IMR-90 (cell line): ENCODE results near the gene ALG1. TPM values are rescaled to one million over a fixed set of nuclear protein-coding genes. Genes with fewer than 3 reads are reported as not detected.

ENCODE experiments used
- ATAC-seq: fragments of 200-7000 bp; cut with Tn5 transposase; 2 replicates; pipeline ENCODE4 v1.9.1; 2020; ENCODE audit warnings: low read depth, mild to moderate bottlenecking, moderate library complexity
- BruUV-seq: library from RNA; stranded (reverse); fragments of 400-500 nt; replicated peaks from 2 replicates; lab custom pipeline; 2021; lab: Mats Ljungman, UMichigan
- CTCF ChIA-PET: fragments of 300-600 bp; formaldehyde crosslinking; extraction: SDS; loops from one replicate; lab custom pipeline; 2021; ENCODE audit warnings: antibody characterized with exemption; lab: Yijun Ruan, JAX
- POLR2A ChIA-PET: fragments of 300-600 bp; sonication (Branson Sonifier 250); formaldehyde crosslinking; loops from one replicate; lab custom pipeline; 2022; ENCODE audit warnings: antibody characterized with exemption; ENCODE audit not compliant: unreplicated experiment; lab: Charles Lee
- DNase-seq: peaks from one replicate; pipeline ENCODE4 v3.0.0; 2013
- H2AFZ ChIP-seq: replicated peaks from 2 replicates; pipeline ENCODE3; 2013; ENCODE audit warnings: low read length, mild to moderate bottlenecking; ENCODE audit not compliant: poor library complexity
- H2AK5ac ChIP-seq: 2 replicates; pipeline ENCODE4 v1.6.1; 2013; ENCODE audit warnings: low read depth, low read length, inconsistent platforms
- H2AK9ac ChIP-seq: replicated peaks from 2 replicates; pipeline ENCODE3; 2013; ENCODE audit warnings: mild to moderate bottlenecking, low read depth, low read length, moderate library complexity; ENCODE audit not compliant: poor library complexity
- H2BK120ac ChIP-seq: 2 replicates; pipeline ENCODE4 v1.6.1; 2013; ENCODE audit warnings: low read depth, low read length, inconsistent platforms
- H2BK15ac ChIP-seq: 3 replicates; pipeline ENCODE4 v1.6.1; 2013; ENCODE audit warnings: low read depth, low read length, inconsistent platforms
- H2BK20ac ChIP-seq: 2 replicates; pipeline ENCODE4 v1.6.1; 2013; ENCODE audit warnings: low read depth, mild to moderate bottlenecking, inconsistent platforms, low read length, moderate library complexity
- H2BK5ac ChIP-seq: 2 replicates; pipeline ENCODE4 v1.6.1; 2013; ENCODE audit warnings: mild to moderate bottlenecking, low read depth, low read length, inconsistent platforms; ENCODE audit not compliant: poor library complexity, severe bottlenecking
- H3K14ac ChIP-seq: replicated peaks from 2 replicates; pipeline ENCODE4 v1.6.1; 2013; ENCODE audit warnings: low read depth, low read length, inconsistent platforms
- H3K18ac ChIP-seq: 2 replicates; pipeline ENCODE4 v1.6.1; 2013; ENCODE audit warnings: low read depth, low read length, control low read depth
- H3K23ac ChIP-seq: 2 replicates; pipeline ENCODE4 v1.6.1; 2013; ENCODE audit warnings: low read depth, low read length, inconsistent platforms
- H3K27ac ChIP-seq: 2 replicates; pipeline ENCODE4 v1.5.1; 2013; ENCODE audit warnings: mild to moderate bottlenecking, control low read depth, low read length; ENCODE audit not compliant: insufficient read depth
- H3K27me3 ChIP-seq: 2 replicates; pipeline ENCODE4 v1.6.1; 2013; ENCODE audit warnings: low read length; ENCODE audit not compliant: control insufficient read depth, insufficient read depth
- H3K36me3 ChIP-seq: 2 replicates; pipeline ENCODE4 v1.6.1; 2013; ENCODE audit warnings: low read length, mixed read lengths; ENCODE audit not compliant: control insufficient read depth, insufficient read depth
- H3K4ac ChIP-seq: 2 replicates; pipeline ENCODE4 v1.6.1; 2013; ENCODE audit warnings: low read depth, low read length, inconsistent platforms
- H3K4me1 ChIP-seq: 2 replicates; pipeline ENCODE4 v1.6.1; 2013; ENCODE audit warnings: low read length, mixed read lengths; ENCODE audit not compliant: control insufficient read depth, insufficient read depth
- H3K4me2 ChIP-seq: 2 replicates; pipeline ENCODE4 v1.6.1; 2013; ENCODE audit warnings: low read depth, mild to moderate bottlenecking, control low read depth, low read length, moderate library complexity
- H3K4me3 ChIP-seq: 2 replicates; pipeline ENCODE4 v1.5.1; 2013; ENCODE audit warnings: low read depth, mild to moderate bottlenecking, control low read depth, low read length, moderate library complexity; ENCODE audit not compliant: insufficient read depth
- H3K56ac ChIP-seq: 2 replicates; pipeline ENCODE4 v1.6.1; 2013; ENCODE audit warnings: low read length, inconsistent platforms; ENCODE audit not compliant: insufficient read depth; ENCODE audit errors: extremely low read depth
- H3K79me1 ChIP-seq, 2 experiments: 2 replicates each; pipeline ENCODE4 v1.6.1; 2013; ENCODE audit warnings: low read length in 2 of 2, inconsistent platforms in 1 of 2, low read depth in 1 of 2
- H3K9ac ChIP-seq: 2 replicates; pipeline ENCODE4 v1.6.1; 2013; ENCODE audit warnings: low read depth, low read length, control low read depth
- H3K9me1 ChIP-seq: 2 replicates; pipeline ENCODE4 v1.6.1; 2013; ENCODE audit warnings: low read length, inconsistent platforms; ENCODE audit not compliant: insufficient read depth
- H3K9me3 ChIP-seq: 2 replicates; pipeline ENCODE4 v1.6.1; 2013; ENCODE audit warnings: low read length; ENCODE audit not compliant: control insufficient read depth, insufficient read depth
- H4K20me1 ChIP-seq: 2 replicates; pipeline ENCODE4 v1.6.1; 2013; ENCODE audit warnings: low read length, inconsistent platforms; ENCODE audit not compliant: insufficient read depth
- H4K5ac ChIP-seq: 2 replicates; pipeline ENCODE4 v1.6.1; 2013; ENCODE audit warnings: mild to moderate bottlenecking, low read depth, low read length, control low read depth
- H4K8ac ChIP-seq, 2 experiments: 2 replicates each; pipeline ENCODE4 v1.6.1; 2013; ENCODE audit warnings: low read depth in 2 of 2, low read length in 2 of 2, control low read depth in 1 of 2, inconsistent platforms in 1 of 2
- H4K91ac ChIP-seq: 2 replicates; pipeline ENCODE4 v1.6.1; 2013; ENCODE audit warnings: low read depth, low read length, inconsistent platforms; ENCODE audit not compliant: insufficient read depth
- BHLHE40 ChIP-seq: fragments of 150-350 bp; IDR thresholded peaks from 2 replicates; pipeline ENCODE4 v1.6.1; 2016; ENCODE audit warnings: mild to moderate bottlenecking, low read depth, low read length
- CEBPB ChIP-seq: IDR thresholded peaks from 2 replicates; pipeline ENCODE4 v1.6.1; 2012; ENCODE audit warnings: low read depth, low read length, improper control_type of control experiment
- CTCF ChIP-seq: conservative IDR thresholded peaks from 2 replicates; pipeline ENCODE4 v1.5.1; 2012; ENCODE audit warnings: mild to moderate bottlenecking, low read depth, low read length, improper control_type of control experiment
- FOS ChIP-seq: fragments of 150-350 bp; IDR thresholded peaks from 2 replicates; pipeline ENCODE4 v1.6.1; 2016; ENCODE audit warnings: low read depth, low read length
- MAZ ChIP-seq: IDR thresholded peaks from 2 replicates; pipeline ENCODE4 v1.6.1; 2012; ENCODE audit warnings: low read depth, mild to moderate bottlenecking, low read length, improper control_type of control experiment, moderate library complexity, borderline replicate concordance
- RCOR1 ChIP-seq: IDR thresholded peaks from 2 replicates; pipeline ENCODE4 v1.6.1; 2012; ENCODE audit warnings: mild to moderate bottlenecking, low read length, improper control_type of control experiment; ENCODE audit not compliant: insufficient replicate concordance
- SMC3 ChIP-seq: fragments of 150-350 bp; IDR thresholded peaks from 2 replicates; pipeline ENCODE4 v1.6.1; 2016; ENCODE audit warnings: low read depth, mild to moderate bottlenecking, antibody characterized with exemption, low read length, moderate library complexity
- WGBS, 2 experiments: methylation state at CpG; one replicate each; pipeline versions ENCODE4 v1.1.5 to v1.1.7; 2013; ENCODE audit warnings: missing lambda C conversion rate in 2 of 2; ENCODE audit not compliant: insufficient read length in 1 of 2; ENCODE audit errors: extremely low coverage in 2 of 2; 5-methylcytosine and 5-hydroxymethylcytosine counted together
- dilution Hi-C: fragments of 300-500 bp; cut with HindIII; formaldehyde crosslinking; loops from one replicate; pipeline ENCODE4 v1.14.3; 2018; ENCODE audit warnings: low sequenced_read_pairs; ENCODE audit not compliant: unreplicated experiment
- in situ Hi-C: fragments of 300-500 bp; cut with MboI; formaldehyde crosslinking; loops from 3 replicates; pipeline ENCODE4 v1.14.3; 2019; ENCODE audit warnings: low sequenced_read_pairs, inconsistent platforms, mixed read lengths
- intact Hi-C: fragments of 100-400 bp; cut with micrococcal nuclease; formaldehyde crosslinking; loops from 2 replicates; pipeline ENCODE4 v1.10.0; 2022
- polyA plus RNA-seq, 3 experiments: library from polyadenylated mRNA; depleted of rRNA; stranded (reverse); fragments of >200 nt; gene quantifications; 2 replicates each; pipeline ENCODE4 v1.2.3, GENCODE V29; 2012; ENCODE audit warnings: low replicate concordance in 1 of 3
- total RNA-seq: library from RNA; depleted of rRNA; stranded (reverse); fragments of >200 nt; gene quantifications from 2 replicates; pipeline ENCODE4 v1.2.3, GENCODE V29; 2012

Gene ALG1
- total and polyA plus RNA-seq, 2 of the 4 experiments (the other 2 are of a cell fraction), result 30.9 to 41.0 TPM

GRCh38 chr16:5041600-5042133, 30.0 kb upstream of the ALG1 start:
- Histone ChIP-seq H3K4me1 (no peaks in the 10 kb centered on the region; the same call in 1 of the 2 replicates), H3K9me1 (peaks cover 5% of the 10 kb centered on the region; the same call in 1 of the 2 replicates), H4K5ac (no peak overlapping the region), H3K4me3 (no peak overlapping the region), H3K79me1 (no peaks in the 10 kb centered on the region), H3K18ac (no peak overlapping the region), H2AK5ac (no peak overlapping the region), H3K4me2 (no peak overlapping the region), H4K91ac (no peak overlapping the region), H3K9me3 (no peaks in the 10 kb centered on the region), H3K27ac (no peak overlapping the region), H3K36me3 (no peaks in the 10 kb centered on the region), H2BK120ac (no peak overlapping the region), H2BK5ac (no peak overlapping the region), H2AFZ (peak overlapping the region; percentile 58), H3K23ac (no peak overlapping the region), H2BK20ac (no peak overlapping the region), H4K20me1 (no peaks in the 10 kb centered on the region; the same call in 1 of the 2 replicates), H2BK15ac (no peak overlapping the region), H3K4ac (no peak overlapping the region), H3K56ac (no peak overlapping the region), H3K9ac (no peak overlapping the region), H4K8ac (no peak overlapping the region), H3K27me3 (peaks cover 2% of the 10 kb centered on the region; the same call in 1 of the 2 replicates), H3K14ac (no peak overlapping the region), H2AK9ac (no peak overlapping the region)
- TF ChIP-seq SMC3 (no peak), BHLHE40 (0 out of 2 replicates have a peak, but pooled peaks have one; percentile 14), CTCF (no peak), MAZ (no peak), RCOR1 (no peak), CEBPB (peak; percentile 50; the same call in 1 of the 2 replicates), FOS (0 out of 2 replicates have a peak, but pooled peaks have one; percentile 30)
- BruUV-seq, result no TSS peak
- peak; percentile 83 for DNase-seq
- 63% methylated on average over 7 of the region's 12 CpGs; no CpG with 5 or more reads in 1 of the 2 experiments for WGBS, 2 experiments
- ChIA-PET CTCF (no interaction called here), POLR2A (no interaction called here)
- ATAC-seq, result peak; percentile 79
- dilution Hi-C loops, result no loop called here
- in situ Hi-C loops, result no loop called here
- intact Hi-C loops, result no loop called here
